Middle frontal gyrus (tissue), 1 donor: ENCODE data around the gene TMEM38B.
"Not testable (repeated sequence)": the region's sequence is repeated elsewhere in the genome, so short reads cannot be mapped to it uniquely, and the experiment has no call there.

Experiments used
- DNase-seq: peaks from one replicate; pipeline ENCODE4 v3.0.0-alpha.2; 2015; ENCODE audit warnings: low spot score; ENCODE audit errors: extremely low spot score

The TMEM38B gene

DNA sequence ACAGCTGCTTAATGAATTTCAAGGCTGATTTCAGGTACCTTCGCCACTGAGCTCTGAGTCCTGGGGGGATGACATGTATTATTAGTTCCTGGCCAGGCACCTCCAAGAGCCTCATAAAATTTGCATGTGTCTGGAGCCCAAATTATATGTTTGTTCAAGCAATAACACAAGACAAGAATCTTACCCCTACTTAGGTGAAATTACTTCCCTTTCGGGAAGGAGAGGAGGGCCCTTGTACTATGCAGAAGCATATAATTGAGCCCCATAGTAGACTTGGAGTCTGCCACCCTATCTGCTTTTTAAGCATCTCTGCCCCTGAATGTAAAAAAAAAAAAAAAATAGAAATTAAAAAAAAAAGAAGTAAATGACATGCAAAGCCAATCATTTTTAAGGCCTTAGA is 13.0 kb upstream of the TMEM38B start:
- DNase-seq = no peak

DNA sequence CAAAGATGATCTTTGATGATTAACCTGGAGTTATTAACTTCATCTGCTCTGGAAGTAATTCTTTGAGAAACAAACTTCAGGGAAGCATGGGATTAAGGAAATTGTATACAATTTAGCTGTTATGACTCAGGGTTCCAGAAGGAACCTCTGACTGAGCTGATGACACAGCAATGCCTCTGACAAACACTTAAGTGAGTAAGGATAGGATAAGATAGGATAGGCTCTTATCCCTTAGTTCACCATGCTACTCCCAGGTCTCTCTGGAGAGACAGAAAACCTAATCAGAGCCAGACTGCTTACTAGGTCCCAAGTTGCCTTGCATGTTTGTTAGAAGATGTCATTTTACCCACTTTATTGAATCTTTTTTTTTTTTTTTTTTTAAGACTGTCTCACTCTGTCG is 12.6 kb upstream of the TMEM38B start:
- no peak for DNase-seq

DNA sequence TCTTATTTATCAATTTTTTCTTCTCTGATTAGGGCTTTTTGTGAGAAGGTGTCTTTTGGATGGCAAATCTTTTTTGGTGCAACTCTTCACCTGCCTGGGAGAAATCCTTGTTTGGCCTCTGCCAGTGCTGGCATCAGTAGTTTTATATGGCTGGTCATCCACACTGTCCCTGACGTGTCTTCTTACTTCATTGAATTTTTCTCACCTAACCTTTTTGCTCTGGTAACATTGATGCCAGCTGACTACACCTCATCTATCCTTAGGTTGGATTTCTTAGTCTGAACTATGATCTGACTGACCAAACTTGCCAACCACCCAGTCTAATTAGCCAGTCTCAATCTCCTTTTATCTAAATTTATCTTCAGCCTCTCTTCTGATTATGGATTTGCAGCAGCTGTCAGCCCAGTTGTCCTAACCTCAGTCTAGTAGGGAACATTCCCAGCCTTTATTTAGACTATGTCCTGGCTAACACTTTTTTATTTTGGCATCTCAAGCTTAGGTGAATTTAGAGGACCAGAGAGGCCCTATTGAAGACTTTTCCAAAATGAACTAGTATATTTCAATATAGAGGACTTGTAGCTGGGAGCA is 10.6 kb upstream of the TMEM38B start:
- DNase-seq = no peak

DNA sequence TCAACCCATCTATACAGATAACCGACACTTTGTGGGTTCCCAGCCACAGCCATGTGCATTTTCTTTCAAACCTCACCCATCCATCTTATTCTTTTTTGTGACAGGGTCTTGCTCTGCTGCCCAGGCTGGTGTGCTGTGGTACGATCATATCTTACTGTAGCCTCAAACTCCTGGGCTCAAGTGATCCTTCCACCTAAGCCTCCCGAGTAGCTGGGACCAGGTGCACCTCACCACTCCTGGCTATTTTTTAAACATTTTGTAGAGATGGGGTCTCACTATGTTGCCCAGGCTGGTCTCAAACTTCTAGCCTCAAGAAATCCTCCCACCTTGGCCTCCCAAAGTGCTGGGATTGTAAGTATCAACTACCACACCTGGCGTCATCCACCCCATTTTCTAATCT is 7.4 kb upstream of the TMEM38B start:
- DNase-seq = no peak

DNA sequence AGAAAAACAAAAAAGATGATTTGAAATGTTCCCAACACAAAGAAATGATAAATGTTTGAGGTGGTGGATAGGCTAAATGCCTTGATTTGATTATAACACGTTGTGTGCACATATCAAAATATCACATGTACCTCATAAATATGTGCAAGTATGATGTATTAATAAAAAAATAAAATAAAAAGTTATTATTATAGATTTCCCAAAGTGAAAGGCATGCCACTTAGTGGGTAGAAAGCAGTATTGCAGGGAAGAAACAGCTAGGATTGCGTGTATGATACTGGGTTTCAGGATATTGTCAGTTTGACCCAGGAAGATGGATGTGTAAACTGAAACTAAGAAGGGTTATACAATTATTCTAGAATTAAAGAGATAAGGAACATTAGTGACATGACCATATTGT is 3.6 kb upstream of the TMEM38B start:
- no peak for DNase-seq

DNA sequence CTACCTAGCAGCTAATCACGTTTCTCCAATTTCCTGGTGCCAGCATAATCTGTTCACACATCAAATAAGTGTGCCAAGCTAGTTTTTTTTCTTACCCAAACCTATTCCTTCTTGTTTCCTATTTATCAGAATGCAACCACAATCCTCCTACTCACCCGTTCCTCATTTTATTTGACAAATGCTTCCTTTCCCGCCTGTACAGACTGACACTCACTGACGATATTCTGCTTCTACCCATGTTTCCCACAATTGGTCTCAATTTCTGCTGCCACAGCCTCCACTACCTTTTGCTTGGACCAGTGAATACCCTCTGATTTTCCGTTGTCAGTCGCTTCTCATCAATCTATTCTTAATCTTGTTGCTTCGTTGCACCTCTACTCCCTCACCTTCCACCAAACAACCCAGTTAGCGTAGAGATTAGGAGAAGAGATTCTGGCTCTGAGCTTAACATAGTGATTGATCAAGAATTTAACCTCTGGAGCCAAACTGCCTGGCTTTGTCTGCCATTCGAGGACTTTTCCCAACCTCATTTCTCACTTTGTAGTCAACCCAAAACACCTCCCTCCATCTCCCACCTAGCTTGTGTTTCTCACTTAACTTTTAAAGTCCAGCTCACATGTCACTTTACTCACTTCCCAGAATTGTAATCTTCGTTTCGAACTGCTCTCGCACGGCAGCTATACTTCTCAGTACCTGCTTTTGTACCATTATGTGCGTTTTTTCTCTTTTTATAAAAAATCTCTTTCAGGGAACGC is 729 bp upstream of the TMEM38B start:
- DNase-seq = no peak

DNA sequence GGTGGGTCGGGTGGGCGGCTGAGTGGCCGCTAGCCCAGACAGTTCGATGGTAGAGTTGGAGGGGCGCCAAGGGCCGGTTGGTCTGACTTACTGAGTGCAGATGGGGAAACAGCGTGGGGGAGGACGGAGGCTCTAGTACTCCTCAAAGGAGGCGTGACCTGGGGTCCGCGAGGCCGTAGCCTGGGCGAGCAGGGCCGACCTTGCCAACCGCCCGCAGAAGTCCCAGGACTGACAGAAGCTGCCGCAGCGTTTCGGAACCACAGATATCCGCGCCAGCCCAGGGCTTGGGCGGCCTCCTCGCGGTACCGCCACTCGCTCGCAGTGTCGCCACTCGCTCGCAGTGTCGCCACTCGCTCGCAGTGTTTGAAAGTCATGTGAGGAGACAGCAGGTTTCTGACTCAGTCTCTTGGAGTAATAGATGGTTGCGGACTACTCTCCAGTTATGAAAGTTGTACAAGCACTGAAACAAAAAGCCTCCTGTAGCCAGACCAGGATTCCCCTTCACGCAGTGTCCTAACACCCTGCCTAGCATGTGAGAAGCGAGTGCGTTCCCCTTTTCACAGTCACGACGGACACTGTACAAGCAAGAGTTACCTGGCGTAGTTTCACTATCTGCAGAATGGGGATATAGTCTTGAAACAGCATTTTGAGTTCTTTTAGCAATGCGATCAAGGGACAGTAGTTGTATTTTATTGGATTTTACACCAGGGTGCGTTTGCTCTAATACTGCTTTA is 674 bp downstream of the TMEM38B start:
- DNase-seq = peak; percentile 36

DNA sequence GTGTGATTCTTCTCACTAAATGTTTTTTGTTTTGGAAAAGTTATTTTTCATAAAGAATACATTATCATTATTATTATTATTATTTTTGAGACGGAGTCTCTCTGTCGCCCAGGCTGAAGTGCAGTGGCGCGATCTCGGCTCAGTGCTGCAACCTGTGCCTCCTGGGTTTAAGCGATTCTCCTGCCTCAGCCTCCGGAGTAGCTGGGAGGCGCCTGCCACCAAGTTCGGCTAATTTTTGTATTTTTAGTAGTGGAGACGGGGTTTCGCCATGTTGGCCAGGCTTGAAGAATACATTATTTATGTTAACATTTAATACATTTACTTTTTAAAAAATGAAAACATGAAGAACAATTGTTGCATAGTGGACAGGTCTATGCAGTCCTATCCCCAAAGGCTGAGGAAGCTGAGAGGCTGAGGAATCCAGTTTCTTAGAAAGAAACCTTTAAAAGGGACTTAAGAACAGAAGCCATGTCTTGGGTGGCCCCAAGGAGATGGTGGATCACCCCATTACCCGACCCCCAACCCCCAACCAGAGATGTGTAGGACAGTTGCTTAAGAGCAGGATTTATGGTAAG is 2.0 kb downstream of the TMEM38B start:
- DNase-seq = no peak

DNA sequence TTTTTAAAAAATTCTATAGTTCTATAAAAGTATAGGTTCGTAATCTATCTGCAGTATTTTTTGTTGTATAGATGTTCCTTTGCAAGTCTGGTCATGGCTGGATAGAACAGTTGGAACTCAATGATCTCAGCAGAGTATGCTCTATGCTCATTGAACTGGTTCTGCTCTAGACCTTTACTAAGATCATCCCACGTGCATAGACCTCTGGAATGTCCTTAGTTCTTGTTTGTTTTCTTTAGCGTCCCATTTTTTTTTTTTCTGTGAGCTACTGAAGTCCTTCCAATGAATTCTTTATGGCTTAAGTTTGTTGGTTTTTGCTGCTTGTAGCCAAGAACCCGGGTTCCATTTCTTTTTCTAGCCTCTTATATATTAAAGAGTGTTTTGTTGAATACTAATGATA is 3.5 kb downstream of the TMEM38B start:
- DNase-seq = no peak

DNA sequence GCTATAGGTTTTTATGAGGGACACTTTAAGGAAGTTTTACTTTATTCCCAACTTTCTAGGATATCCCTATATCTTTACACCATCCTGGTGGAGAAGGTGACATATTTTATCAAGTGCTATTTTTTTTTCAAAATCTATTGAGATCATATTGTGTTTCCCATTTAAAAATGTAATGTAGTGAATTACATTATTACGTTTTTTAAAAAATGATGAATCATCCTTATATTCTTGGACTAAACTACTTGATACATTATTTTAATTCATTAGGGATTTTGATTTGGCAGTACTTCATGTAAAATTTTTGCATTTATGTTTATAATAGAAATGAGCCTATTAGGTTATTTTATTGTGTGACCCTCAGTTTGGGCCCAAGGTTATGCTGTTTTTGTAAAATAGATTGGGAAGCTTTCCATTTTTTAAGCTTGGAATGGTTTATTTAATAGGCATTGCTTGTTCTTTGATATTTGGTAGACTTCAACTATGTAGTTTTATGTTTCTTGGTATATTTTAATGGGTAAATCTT is 4.1 kb downstream of the TMEM38B start:
- no peak for DNase-seq

DNA sequence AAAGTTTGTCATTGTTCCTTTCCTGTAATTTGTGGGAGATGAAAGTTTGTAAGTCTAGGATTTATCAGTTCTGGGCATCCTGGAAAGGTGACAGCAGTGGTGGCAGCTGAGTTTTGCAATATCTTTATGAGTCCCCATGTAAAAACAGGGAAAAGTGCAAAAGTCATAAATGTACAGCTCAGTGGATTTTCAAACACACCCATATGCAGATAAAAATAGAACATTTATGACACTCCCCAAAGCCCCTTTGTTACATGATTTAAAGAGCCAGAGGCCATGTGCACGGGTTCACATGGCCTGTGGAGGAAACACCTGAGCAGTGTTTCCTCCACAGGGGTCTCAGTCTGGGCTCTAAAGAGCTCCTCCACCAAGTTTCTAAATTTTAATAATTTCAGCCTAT is 6.3 kb downstream of the TMEM38B start:
- no peak for DNase-seq

DNA sequence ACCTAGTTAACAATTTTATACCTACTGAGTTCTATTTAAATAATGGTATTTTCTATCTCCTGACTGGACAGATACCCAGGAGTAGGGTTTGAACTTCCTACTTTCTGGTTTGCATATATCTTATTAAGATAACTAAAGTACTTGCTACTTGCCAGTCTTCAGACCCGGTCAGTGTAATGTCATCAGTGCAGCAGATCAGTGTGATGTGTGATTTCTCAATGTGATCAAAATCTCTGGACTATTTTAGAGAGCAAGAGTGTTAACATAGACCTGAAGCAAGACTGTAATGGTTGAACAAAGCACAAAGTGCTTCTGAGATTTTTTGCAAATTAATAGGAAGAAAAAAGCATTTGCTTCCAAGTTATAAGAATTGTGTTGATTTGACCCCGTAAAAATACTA is 6.8 kb downstream of the TMEM38B start:
- no peak for DNase-seq

DNA sequence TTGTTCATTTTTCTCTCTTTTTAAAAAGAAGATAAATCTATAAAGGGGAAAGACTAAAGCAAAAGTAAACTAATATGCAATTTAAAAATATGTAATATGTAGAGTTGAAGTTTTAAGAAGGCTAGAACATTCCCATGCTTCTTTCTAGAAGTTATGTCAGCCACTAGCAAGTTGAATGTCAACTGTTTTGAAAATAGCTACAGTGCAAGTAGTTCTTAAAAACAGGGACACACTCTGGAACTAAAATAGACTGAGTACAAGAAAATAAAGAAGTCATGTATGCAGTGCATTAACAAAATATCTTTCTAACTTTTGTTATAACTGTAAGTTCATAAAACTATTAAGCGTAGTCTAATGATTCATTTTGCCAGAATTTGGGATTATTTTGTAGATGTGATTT is 7.9 kb downstream of the TMEM38B start:
- no peak for DNase-seq

DNA sequence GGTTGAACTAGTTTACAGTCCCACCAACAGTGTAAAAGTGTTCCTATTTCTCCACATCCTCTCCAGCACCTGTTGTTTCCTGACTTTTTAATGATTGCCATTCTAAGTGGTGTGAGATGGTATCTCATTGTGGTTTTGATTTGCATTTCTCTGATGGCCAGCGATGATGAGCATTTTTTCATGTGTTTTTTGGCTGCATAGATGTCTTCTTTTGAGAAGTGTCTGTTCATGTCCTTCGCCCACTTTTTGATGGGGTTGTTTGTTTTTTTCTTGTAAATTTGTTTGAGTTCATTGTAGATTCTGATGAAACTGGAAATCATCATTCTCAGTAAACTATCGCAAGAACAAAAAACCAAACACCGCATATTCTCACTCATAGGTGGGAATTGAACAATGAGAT is 9.3 kb downstream of the TMEM38B start:
- DNase-seq = not testable (repeated sequence)

DNA sequence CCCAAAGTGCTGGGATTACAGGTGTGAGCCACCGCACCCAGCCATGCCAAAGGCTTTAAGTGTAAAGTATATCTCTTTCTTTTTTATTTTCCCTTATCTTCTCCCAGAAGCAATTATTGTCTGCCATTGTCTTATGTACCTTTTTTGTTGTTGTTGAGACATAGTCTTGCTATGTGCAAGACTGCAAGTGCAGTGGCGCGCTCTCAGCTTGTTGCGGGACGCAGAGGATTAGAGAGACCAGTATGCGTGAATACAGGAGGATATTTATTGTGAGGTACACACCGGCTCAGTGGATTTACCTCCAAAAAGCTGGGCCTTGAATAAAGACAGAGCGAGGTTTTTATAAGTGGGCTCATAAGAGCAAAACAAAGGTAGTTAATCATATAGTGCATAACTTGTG is 11.8 kb downstream of the TMEM38B start:
- no peak for DNase-seq

DNA sequence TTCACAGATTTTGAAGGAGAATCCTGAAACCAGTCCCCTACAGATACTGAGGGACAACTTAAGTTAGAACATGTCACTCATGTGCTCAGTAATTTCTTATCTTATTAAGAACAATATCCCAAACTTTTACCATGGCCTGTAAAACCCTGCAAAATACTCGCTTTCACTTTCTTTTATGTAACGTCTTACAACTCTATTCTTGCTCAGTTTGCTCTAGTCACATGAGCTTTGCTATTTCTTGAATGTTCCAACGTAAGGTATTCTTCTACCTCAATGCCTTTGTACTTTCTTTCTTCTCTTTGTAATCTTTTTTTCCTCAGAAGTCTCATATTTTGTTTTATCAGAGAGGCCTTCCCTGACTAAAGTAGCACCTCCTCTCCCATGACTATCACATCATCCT is 14.1 kb downstream of the TMEM38B start:
- no peak for DNase-seq

DNA sequence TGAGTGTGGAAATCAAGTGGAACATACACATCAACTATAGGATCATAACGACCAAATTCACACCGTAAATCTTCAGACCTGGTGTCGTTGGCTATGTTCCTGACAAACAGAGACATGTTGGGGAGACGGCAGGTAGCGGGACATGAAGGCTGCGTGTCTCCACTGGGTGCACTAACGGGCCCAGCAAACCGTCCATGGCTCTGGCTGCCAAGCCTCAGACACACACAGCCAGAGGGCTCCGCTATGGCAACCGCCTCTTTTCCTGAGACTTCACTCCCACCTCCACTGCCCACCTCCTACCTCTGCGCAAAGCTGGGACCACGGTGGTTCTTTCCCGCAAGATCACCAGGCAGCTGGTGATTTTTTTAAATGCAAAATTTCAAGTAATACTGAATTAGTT is 16.3 kb downstream of the TMEM38B start:
- no peak for DNase-seq

DNA sequence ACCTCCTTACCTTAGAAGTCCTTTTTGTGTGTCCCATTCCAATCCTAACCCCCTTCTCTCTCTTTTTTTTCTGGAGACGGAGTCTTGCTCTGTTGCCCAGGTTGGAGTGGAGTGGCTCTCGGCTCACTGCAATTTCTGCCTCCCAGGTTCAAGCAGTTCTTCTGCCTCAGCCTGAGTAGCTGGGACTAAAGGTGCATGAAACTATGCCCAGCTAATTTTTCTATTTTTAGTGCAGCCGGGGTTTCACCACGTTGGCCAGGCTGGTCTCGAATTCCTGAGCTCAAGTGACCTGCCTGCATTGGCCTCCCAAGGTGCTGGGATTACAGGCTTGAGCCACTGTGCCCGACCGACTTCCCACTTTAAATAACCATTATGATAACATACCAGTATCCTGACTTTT is 17.5 kb downstream of the TMEM38B start:
- DNase-seq = no peak

DNA sequence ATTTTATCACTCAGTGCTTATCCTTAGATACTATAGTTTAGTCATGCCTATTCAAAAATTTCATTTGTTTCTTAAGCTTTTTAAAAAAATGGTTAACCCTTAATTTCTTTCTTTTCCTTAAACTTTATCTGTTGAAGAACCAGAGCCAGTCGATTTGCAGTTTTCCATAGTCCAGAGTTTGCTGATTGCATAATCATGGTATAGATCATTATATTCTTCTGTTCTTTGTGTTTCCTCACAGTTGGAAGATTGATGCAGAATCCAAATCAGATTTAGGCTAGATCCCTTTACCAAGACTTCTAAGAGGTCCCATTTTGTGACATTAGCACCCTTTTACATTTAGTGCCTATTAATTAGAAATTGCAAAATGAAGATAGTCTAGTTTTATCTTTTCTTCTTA is 18.0 kb downstream of the TMEM38B start:
- DNase-seq = no peak

DNA sequence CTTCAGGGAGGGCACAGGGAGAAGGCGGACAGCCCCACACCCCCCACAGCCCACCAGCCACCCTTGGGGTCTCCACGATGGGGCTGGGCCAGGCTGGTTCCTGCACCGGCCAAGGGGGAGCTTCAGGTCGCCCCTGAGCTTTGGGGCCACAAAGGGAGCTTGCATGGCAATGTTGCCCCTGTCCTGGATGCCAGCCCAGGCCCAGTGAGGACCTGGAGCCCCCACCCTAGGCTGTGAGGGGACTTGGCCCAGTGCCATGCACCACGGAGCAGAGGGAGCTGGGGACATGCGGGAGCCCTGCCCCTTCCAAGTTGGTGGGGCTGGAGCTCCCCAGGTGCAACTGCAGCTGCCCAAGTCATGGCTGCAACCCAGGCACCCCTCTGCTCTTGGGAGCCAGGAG is 18.4 kb downstream of the TMEM38B start:
- DNase-seq = no peak

DNA sequence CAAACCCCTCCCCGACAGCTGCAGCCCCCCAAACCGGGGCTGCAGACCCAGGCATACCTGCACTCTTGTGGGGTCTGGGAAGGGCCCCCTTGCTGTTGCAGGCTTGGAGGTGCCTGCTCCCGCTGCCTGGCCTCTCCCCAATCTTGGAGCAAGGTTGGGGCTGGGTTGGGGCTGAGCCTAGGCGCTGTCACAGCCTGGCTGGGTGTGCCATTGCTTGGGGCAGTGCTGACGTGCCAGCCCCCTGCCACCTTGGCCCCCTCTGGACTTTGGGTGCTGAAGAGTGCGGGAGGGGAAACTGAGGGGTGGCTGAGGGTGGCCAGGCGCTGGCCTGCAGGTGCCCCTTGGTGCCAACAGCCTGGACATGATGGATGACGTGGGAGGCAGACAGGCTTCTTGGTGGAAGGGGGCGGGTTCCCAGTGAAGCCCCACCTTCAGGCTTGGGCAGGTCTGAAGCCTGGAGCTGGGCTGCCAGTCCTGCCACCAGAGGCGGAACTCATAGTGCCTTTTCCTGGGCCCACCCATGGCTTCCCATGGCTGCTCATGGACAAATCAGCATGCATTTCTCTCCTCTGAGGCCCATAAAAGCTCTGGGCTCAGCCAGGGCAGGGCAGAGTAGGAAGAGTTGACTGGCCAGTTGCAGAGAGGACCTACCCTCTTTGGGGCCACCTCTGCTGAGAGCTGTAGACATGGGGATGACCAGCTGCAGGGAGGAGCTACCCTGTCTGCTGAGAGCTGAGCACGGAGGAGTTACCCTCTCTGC is 19.1 kb downstream of the TMEM38B start:
- DNase-seq = no peak

DNA sequence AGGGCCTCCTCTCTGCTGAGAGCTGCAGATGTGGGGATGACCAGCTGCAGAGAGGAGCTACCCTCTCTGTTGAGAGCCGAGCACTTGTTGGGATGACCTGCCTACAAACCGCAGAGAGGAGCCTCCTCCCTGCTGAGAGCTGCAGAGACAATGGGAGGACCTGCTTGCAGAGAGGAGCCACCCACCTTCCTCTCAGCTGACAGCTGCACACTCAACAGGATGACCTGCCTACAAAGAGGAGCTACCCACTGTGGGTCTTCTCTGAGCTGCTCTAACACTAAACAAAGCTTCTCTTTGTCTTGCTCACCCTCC is 19.6 kb downstream of the TMEM38B start:
- no peak for DNase-seq
